ENCODE data around the gene NFATC2. TPM values are rescaled to one million over a fixed set of nuclear protein-coding genes. Genes with fewer than 3 reads are reported as not detected.

NFATC2 gene
- total and polyA plus RNA-seq, 7 donors, result 1.4 to 16.9 (median 5.0) TPM

DNA sequence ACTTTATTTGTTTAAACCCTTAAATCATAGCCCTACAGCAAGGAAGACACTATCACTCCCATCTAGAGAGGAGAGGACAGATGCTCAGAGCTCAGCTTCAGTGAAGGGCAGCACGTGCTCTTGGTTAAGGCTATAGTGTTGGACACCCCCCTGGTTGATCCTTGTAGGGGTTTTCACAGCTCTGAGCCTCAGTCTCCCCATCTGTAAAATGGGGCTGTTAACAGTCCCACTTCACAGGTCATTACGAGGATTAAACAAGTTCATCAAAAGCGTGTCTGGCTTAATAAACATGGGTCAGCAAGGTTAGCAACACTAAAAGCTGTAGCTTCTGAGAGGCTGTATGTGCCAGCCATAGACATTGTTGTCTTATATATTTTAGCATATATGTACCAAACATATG lies 82.4 kb downstream of the NFATC2 start:
- intact Hi-C loops (cut with DNase I), result loop anchor here (5.0 kb wide), 1 partner anchor 82 kb away; the partner anchor contains the start of gene NFATC2
- no peak for DNase-seq
- H3K4me1 ChIP-seq, result peaks cover 0 to 42% (median 35%) of the 10 kb centered on the region in 4 donors
- H3K36me3 ChIP-seq, result no peaks in the 10 kb centered on the region
- 96 to 98% methylated on average over 3 of the region's 3 CpGs for WGBS, 2 donors
- no peaks in the 10 kb centered on the region for H3K27me3 ChIP-seq
- H3K9me3 ChIP-seq, result no peaks in the 10 kb centered on the region
- no peak overlapping the region for H3K4me3 ChIP-seq
- no peak overlapping the region for H3K27ac ChIP-seq
- TF ChIP-seq EP300 (IDR thresholded peaks at IDR 0.05) (no peak), POLR2AphosphoS5 (IDR thresholded peaks at IDR 0.05) (no peak), POLR2A (IDR thresholded peaks at IDR 0.05) (no peak)
- TF ChIP-seq, protein P1, sequence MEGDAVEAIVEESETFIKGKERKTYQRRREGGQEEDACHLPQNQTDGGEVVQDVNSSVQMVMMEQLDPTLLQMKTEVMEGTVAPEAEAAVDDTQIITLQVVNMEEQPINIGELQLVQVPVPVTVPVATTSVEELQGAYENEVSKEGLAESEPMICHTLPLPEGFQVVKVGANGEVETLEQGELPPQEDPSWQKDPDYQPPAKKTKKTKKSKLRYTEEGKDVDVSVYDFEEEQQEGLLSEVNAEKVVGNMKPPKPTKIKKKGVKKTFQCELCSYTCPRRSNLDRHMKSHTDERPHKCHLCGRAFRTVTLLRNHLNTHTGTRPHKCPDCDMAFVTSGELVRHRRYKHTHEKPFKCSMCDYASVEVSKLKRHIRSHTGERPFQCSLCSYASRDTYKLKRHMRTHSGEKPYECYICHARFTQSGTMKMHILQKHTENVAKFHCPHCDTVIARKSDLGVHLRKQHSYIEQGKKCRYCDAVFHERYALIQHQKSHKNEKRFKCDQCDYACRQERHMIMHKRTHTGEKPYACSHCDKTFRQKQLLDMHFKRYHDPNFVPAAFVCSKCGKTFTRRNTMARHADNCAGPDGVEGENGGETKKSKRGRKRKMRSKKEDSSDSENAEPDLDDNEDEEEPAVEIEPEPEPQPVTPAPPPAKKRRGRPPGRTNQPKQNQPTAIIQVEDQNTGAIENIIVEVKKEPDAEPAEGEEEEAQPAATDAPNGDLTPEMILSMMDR (IDR thresholded peaks at IDR 0.05), result no peak

DNA sequence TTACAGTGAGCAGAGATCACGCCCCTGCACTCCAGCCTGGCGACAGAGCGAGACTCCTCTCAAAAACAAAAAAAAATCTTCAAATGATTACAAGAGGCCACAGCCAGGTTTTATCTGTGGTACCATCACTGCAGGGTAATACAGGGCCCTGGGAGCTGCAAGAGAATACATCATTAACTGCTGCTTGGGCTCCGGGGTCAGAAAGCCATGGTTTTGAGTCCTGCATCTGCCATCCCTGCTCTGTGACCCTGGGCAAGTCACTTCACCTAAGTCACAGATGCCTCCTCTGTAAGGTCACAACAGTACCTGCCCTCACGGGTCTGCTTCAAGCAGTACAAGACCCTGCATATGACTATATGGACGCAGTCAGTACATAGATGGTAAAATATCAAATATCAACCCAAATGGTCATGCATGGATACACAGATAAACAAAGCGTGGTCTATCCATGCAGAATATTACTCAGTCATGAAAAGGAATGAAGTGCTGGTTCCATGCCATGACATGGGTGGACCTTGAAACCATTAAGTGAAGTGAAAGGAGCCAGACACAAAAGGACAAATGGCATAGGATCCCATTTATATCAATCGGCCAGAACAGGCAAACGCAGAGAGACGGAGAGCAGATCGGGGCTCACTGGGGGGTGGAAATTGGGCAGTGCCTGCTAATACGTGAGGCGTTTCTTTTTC lies 83.6 kb downstream of the NFATC2 start:
- TF ChIP-seq, protein P1 (IDR thresholded peaks at IDR 0.05), result no peak
- TF ChIP-seq POLR2AphosphoS5 (IDR thresholded peaks at IDR 0.05) (no peak), EP300 (IDR thresholded peaks at IDR 0.05) (no peak), POLR2A (IDR thresholded peaks at IDR 0.05) (no peak)
- no peak for DNase-seq
- H3K4me3 ChIP-seq, result no peak overlapping the region
- no peak overlapping the region for H3K27ac ChIP-seq
- peaks cover 0 to 42% (median 35%) of the 10 kb centered on the region in 4 donors for H3K4me1 ChIP-seq
- no peaks in the 10 kb centered on the region for H3K27me3 ChIP-seq
- H3K9me3 ChIP-seq, result no peaks in the 10 kb centered on the region
- intact Hi-C loops (cut with DNase I), result no loop called here
- WGBS, 2 donors, result 94 to 97% methylated on average over 13 of the region's 13 CpGs
- no peaks in the 10 kb centered on the region for H3K36me3 ChIP-seq

DNA sequence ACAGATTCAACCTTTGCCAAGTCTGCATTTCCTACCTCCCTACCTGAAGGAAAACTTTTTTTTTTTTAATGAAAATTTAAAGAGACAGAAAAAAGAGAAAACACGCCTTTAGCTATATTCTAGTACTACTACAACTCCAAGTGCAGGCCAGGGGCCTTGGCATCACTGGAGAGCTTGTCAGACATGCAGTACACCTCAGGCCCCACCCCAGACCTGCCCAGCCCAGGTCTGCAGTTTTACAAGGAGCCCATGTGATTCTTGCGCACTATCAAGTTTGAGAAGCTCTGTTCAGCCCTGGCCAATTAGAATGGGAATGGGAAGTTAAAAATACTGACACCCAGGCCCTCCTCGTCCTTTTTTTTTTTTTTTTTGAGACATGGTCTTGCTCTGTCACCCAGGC lies 85.0 kb downstream of the NFATC2 start:
- no peaks in the 10 kb centered on the region for H3K36me3 ChIP-seq
- peaks cover 0 to 28% (median 24%) of the 10 kb centered on the region in 4 donors for H3K4me1 ChIP-seq
- peak overlapping the region; percentile 80 to 90 (median 81) for H3K27ac ChIP-seq
- intact Hi-C loops (cut with DNase I), result no loop called here
- no peaks in the 10 kb centered on the region for H3K27me3 ChIP-seq
- H3K9me3 ChIP-seq, result no peaks in the 10 kb centered on the region
- WGBS, 2 donors, result 31 to 80% methylated on average over 3 of the region's 3 CpGs
- TF ChIP-seq POLR2AphosphoS5 (IDR thresholded peaks at IDR 0.05), result no peak
- no peak for TF ChIP-seq EP300 (IDR thresholded peaks at IDR 0.05)
- TF ChIP-seq, protein P1 (IDR thresholded peaks at IDR 0.05), result no peak
- TF ChIP-seq POLR2A (IDR thresholded peaks at IDR 0.05), result no peak
- no peak overlapping the region for H3K4me3 ChIP-seq
- no peak for DNase-seq

DNA sequence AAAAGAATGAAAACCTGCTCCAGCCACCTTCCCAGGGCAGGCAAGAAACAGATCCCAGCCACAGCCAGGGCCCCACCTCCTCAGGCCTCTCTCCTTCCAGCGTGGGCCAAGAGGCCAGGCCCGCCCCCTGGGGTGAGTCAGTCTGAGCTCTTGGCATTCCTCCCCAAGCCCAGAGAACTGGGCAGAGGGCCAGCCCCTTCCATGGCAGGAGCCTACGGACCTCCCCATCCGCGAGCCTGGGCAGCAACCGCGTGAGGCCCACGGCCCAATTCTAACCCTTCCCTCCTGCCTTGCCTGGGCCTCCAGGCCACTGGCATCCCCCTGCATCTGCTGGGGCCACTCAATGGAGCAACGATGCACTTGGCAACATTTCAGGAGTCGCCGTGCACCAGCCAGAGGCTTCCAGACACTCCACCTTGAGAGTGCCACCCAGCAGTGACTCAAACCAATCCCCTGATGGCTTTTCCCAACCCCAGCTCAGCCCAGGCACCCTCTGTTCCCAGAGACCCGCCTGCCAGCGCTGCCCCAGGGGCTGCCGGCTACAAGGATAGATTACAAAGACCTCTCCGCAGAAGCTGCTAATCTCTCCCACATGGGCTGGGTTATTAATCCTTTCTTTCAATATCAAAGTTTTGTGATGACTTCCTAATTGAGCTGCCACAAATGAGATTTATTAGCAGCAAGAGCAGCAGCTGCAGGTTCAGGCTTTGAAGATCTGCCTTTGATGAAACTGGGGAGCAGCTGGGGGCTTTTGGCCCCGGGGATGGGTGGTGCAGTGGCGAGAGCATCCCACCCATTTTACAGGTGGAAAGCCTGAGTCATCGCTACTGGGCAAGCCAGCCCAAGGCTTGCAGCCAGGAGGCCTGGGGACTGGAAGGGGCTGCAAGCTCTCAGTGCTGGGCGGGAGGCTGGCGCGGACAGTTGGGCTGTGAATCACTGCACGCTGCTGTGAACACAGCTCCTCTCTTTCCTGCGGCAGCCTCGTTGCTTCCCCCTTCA lies 85.7 kb downstream of the NFATC2 start:
- TF ChIP-seq EP300 (IDR thresholded peaks at IDR 0.05) (no peak), POLR2AphosphoS5 (IDR thresholded peaks at IDR 0.05) (peak; percentile 42 to 75 (median 70))
- H3K36me3 ChIP-seq, result no peaks in the 10 kb centered on the region
- peak overlapping the region; percentile 80 to 90 (median 81) for H3K27ac ChIP-seq
- peaks cover 0 to 26% (median 23%) of the 10 kb centered on the region in 4 donors for H3K4me1 ChIP-seq
- no peaks in the 10 kb centered on the region for H3K9me3 ChIP-seq
- DNase-seq, result peak; percentile 98
- no peaks in the 10 kb centered on the region for H3K27me3 ChIP-seq
- 41 to 52% methylated on average over 24 of the region's 24 CpGs for WGBS, 2 donors
- intact Hi-C loops (cut with DNase I), result no loop called here
- no peak overlapping the region for H3K4me3 ChIP-seq
